GM19035 (cell line): ENCODE results near the gene PPP5C.
"Not testable (repeated sequence)": the region's sequence is repeated elsewhere in the genome, so short reads cannot be mapped to it uniquely, and the experiment has no call there.

Experiments
- ATAC-seq: cut with Tn5 transposase; IDR thresholded peaks from one replicate; pipeline ENCODE4 v1.9.1; 2021; ENCODE audit not compliant: unreplicated experiment

The PPP5C gene

GRCh38 chr19:46428239-46429135, 81.6 kb downstream of the PPP5C start, which contains the start of gene PNMA8C:
Gene PNMA8C, minus strand, starts transcription at chr19:46428936. Its CDS starts 577 bp downstream, at chr19:46428359.
- no peak for ATAC-seq

DNA sequence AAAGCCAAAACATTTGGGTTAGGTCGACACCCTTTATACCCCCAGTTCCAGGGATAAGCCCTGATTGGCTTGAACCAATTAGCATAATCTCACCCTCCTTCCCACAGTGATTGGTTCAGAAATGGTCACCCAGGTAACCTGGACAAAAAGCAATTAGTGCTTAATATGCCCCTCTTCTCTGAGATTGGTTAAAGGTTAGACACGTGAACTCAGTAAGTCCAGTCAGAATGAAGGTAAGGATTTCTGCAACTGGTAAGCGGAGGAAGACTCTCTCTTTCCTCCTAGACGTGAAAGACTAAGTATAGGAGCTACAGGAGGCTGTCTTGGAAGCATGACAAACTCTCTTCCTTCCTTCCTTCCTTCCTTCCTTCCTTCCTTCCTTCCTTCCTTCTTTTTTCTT, 83.1 kb downstream of the PPP5C start:
- no peak for ATAC-seq

- no peak for ATAC-seq
These were observed 84.9 kb downstream of the PPP5C start for GRCh38 chr19:46431824-46432223.

GRCh38 chr19:46433470-46433869, 86.6 kb downstream of the PPP5C start:
- ATAC-seq = not testable (repeated sequence)

DNA sequence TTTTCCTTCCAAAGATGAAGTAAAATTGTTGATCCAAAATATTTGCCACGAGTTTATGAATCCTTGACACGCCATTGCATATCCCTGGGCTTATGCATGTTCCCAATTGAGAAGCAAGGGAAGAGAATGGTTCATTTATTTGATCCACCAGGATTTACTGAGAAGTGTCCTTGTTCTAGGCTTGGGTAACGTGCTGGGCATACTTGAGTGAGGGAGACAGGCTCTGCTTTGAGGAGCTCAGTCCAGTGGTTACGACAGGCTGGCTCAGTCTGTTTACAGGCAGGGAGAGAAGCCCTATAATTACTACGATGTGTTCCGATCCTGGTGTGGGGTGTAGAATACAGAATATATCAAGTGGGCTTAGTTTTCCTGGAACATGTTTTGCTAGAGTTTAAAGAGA, 88.1 kb downstream of the PPP5C start:
- no peak for ATAC-seq

GRCh38 chr19:46435689-46436088, 88.8 kb downstream of the PPP5C start:
- ATAC-seq = not testable (repeated sequence)
